Measurements from ENCODE around the gene LAMA1. TPM values are rescaled to one million over a fixed set of nuclear protein-coding genes. Genes with fewer than 3 reads are reported as not detected.

The LAMA1 gene
- total RNA-seq, 1 experiment from 2014 or later = 7.2 TPM

DNA sequence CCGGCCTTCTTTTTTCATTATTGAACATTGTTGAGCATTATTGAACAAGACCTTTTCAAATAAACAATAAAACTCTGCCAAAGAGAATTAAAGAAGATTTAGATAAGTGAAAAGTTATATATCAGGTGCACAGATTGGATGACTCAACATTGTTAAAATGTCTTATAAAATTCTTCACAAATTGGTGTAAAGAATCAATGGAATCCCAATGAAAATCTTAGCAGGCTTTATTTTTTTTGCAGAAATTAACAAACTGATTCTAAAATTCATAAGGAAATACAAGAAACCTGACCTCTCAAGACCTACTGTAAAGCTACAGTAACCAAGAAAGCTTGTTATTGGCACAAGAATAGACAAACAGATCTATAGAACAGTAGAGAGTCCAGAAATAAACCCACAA lies 70.3 kb downstream of the LAMA1 start:
- no peak for DNase-seq (ENCODE audit: low spot score)

DNA sequence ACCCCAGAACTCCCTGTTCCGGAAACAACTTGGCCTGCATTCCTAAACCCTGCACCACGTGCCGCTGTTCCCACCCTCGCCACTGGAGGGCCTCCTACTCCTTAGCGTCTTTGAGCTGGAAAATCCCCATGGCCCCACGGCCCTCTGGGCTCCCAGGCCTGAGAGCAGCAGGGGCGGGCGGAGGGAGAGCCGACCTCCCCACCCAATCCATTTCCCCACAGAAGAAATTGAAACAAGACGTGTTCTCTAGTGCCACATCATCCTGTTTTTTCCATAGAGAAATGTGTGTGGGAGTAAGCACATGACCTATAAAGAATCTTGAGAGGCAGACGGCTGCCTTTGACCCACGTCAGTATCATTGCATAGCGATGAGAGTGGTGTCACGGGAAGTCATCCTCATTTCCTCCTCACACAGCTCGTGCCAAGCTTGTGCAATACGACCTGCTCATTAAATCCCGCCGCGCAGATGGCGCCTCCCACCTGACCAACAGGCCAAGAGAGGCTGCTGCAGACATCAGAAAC lies 79.2 kb downstream of the LAMA1 start:
- DNase-seq (ENCODE audit: low spot score) = peak; percentile 92

DNA sequence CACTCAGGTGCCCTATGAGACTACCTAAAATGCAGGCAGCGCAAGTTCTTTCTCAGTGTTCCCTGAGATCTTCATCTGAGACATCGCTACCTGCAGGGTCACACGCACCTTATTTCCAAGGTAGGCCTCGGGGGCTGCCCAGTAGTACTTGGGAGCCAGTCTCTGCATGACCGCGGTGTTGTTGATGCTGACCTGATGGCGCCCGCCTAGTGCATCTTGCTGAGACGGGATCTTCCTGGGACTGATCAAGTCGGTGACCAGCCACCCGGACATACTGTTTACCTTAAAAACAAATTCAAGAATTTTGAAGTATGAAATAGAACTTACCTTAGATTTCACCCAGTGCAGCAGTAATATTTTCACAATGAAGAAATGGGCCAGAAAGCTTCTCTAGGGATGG lies 80.1 kb downstream of the LAMA1 start:
- DNase-seq (ENCODE audit: low spot score) = no peak

DNA sequence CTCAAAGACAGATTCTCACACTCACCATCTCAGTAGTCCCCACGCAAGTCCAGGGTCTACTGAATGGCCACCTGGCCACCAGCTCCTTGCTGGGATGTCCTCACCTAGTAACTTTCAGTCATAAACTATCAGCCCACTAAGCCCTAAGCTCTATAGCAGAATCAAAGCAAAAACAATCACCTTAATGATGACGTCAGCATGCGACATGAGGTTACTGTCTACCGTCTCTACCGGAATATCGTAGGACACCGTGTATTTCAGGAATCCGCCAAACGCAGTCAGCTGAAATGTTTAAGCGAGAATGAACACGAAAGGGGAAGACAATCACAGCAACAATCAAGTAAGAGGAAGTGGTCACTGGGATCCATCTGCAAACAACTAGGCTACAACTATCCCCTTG lies 81.8 kb downstream of the LAMA1 start:
- DNase-seq (ENCODE audit: low spot score) = no peak

DNA sequence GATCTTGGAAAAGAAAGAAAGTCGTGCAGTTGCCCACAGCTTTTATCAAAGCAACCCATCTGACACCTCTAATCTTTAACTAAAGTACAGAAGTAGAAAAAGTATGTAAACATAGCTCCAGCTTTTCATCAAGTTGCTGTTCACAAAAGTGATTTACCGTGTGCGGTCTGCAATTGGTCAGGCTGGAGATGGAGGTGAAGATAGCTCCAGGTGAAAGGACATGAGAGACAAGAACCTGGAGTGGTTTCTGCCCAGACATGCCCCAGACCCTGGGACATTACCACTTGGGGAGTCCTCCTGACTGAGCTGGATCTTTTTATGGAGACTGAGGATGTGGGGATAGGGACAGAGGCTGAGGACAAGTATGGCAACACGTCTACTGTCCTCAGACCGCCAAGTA lies 82.7 kb downstream of the LAMA1 start:
- no peak for DNase-seq (ENCODE audit: low spot score)

DNA sequence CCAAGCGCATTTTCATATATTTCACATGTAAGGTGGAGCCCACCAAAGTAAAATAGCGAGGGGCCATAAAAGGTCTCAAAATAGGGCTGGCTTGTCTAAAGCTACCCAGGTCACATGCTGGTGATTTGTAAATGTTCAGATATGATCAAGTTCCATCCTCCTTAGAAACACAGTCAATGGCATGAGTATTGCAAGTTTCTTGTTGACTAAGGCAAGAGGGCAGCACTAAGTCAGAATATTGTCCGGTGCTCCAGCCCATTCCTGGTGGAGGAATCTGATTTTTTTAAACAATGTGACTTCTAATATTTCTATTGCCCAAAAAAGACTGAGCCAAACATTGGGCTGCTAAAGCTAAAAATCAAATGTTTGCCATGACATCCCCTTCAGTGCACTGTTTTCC lies 85.1 kb downstream of the LAMA1 start:
- DNase-seq (ENCODE audit: low spot score) = no peak

DNA sequence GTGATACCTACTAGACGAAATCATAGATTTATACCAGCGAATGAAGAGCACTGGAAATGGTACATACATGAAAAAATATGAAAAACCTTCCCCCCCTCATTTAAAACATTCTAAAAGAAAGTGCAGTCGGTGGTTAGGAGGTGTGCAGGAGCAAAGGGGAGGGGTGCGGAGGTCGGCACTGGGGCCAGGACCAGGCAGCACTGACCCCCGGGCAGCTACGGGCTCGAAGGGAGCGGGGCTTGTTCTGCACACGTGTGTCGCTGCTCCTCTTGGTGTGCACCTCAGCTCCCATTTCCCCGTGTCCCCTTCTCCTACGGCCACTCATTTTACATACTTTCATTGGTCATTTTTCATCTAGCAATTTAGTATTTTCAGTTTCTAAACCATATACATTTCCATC lies 89.0 kb downstream of the LAMA1 start:
- DNase-seq (ENCODE audit: low spot score) = no peak

DNA sequence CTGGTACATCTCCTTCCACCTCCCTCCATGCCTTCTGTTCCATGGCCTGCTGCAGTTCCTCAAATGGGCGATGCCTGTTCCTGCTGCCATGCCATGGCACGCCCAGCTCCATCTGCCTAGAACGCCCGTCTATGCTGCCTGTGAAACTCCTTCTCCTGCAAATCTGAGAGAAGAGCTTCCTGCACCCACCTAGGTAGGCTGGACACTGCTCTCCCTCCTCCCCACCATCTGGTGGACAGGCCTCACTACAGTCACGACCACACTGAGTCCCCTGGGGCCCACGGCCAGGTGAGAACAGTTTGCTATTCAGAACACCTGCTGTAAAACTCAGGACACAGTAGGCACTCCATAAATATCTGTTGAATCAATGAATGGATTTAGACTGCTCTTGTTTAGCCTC lies 92.4 kb downstream of the LAMA1 start:
- DNase-seq (ENCODE audit: low spot score) = no peak

DNA sequence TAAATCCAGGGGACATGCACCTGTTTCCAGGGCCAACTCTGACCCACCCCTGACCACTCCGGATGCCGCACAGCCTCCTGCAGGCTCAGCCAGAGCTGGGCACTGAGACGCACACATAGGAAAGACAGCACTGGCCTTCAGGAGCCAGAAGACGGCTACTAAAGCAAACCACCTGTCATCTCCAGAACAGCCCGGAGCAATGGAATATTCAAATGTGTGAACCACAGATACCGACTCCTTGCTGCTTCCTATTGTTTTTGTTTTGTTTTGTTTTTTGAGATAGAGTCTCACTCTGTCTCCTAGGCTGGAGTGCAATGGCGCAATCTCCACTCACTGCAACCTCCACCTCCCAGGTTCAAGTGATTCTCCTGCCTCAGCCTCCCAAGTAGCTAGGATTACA lies 94.0 kb downstream of the LAMA1 start:
- DNase-seq (ENCODE audit: low spot score) = no peak

DNA sequence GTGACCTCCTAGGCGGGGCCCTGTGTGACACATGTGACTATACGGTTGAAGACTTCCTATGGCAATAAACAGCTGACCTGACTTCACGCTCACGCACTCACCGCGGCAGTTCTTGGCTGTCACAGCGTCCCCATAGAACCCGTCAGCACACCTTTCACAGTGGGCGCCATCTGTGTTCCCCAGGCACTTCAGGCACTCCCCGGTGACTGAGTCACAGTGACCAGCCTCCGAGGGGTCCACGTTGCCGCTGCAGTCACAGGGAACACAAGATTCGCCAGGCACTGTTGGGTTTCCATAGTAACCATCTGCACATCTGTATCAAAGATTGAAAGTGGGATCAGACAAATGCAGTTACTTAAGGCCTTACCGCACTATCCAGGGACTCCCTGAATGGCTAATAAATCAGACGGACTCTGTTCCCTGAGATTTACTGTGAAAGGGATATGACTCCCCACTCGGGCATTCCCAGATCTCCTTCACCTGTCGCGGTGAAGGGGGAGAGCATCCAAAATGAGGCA lies 94.5 kb downstream of the LAMA1 start:
- DNase-seq (ENCODE audit: low spot score) = no peak

DNA sequence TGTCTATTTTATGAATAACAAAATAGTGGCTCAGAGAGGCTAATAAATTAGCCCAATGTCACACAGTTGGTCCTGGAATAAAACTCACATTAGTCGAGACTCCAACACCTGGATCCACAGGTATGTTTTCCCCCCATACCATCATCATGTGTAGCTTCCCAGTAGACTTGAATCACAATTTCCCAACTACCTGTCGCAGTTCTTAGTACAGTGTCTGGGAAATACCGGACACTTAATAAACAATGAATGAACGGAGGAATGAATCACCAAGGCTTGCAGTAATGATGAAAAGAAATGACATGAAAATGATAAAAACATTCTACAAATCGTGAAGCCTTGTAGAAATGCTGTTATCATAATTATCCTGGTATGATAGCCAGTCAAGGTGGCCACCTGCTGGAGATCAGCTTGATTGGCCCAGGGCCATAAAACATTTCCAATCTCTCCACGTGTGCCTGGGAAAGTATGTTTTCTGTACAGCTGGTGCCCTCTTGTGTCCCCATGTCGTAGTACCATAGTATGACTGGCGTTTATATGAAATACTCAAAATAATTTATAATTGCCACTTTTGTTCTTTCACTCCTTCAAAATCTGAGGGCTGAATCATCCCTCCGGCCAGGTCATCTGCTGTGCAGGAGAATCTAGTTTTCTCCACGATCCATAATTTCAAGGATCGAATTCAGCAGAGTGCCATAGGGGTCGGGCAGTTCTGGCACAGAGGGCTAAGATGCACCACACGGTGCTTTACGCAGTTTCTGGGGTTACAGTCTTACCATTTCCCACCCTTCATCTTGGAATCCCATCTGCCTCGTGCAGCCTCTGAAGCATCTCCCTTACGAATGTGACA lies 95.4 kb downstream of the LAMA1 start:
- peak; percentile 81 for DNase-seq (ENCODE audit: low spot score)

DNA sequence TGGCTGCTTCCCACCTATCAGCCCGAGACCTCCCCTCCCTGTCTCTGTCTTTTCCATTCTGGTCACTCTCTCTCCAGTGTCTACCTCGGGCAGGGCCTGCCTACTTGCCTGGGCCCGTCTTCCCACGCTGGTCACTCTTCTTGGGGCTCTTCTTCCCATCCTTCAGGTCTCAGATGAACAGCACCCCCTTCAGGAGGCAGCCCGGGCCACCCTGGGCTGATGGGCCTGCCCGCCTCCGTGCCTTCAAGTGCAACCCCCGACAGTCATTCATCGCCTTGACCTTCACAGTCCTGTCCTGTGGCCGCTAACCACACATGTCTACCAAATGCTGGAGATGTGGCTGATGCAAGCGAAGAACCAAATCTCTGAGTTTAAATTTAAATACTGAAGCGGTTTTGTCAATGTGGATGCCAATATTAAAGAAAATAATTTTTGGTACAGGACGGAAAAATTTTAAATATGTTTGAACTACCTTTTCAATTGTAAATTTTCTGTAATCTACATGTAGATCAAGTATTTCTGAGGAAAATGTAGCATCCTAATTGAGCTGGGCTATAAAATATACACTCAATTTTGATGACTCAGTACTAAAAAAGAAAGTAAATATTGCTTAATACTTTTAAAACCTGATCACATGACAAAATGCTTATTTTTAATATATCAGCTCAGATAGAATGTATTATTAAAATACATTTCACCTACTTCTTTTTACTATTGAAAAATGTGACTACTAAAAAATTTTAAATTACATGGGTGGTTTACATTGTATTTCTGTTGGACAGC lies 96.4 kb downstream of the LAMA1 start:
- no peak for DNase-seq (ENCODE audit: low spot score)

DNA sequence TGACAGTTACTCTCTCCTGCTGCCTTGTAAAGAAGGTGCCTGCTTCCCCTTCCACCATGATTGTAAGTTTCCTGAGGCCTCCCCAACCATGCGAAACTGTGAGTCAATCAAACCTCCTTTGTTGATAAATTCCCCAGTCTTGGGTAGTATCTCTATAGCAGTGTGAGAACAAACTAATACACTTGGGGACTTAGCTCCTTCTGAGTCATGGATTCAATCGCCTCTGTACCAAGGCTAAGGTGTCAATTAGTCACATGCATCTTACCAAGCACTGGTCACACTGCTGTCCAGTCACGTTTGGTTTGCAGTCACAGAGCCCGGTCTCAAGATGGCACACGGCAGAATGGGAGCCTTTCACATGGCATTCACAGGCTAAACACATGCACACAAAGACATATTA lies 100.6 kb downstream of the LAMA1 start:
- DNase-seq (ENCODE audit: low spot score) = no peak

DNA sequence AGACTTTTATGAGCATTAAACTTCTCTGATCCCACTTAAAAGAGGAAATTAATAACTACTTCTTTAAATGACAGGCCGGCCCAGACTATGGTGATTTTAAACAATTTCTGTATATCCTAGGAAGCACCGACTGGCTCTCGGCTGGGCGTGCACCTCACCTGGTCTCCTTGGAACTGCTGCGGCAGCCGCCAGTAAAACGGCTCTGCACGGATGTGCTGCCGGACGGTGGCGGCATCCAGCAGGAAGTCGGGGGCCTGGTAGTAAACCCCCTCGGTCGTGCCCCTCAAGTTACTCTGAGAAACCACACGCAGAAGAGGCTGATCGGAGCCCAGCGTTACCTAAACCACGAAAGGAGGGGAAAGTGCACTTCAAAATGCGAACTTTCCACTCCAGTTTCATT lies 106.5 kb downstream of the LAMA1 start:
- no peak for DNase-seq (ENCODE audit: low spot score)

DNA sequence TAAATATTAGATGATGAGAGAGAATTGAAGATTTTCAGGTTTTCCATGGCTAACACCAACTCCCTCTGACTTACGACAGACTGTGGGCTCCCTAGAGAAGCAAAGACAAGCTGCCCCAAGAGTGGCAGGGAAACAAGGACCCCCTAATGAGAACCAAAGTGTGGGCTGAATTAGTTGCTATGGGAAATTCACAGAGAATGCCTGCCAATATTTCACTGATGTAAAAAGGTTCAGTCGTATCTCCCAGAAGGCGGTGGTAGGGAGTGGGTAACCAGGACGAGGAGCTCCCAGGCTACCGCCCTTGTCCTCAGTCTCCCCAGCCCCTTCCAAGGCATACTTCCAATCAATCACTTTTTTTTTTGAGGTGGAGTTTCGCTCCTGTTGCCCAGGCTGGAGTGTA lies 113.6 kb downstream of the LAMA1 start:
- no peak for DNase-seq (ENCODE audit: low spot score)

DNA sequence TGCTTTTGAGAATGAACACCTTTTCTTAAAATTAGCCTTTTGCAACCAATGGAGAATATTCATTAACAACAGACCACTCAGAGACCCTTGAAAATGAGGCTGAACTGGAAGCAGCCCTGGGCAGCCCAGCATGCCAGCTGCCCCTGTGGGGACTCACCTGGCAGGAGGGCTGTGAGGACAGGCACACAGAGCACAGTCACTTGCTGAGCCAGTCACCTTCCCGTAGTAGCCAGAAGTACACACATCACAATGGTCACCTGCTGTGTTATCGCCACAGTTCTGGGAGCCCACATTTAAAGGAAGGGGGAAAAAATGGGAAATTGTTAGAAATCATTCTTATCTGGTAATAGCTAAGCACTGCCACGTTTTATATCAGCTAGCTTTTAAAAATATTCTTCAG lies 115.5 kb downstream of the LAMA1 start:
- no peak for DNase-seq (ENCODE audit: low spot score)

DNA sequence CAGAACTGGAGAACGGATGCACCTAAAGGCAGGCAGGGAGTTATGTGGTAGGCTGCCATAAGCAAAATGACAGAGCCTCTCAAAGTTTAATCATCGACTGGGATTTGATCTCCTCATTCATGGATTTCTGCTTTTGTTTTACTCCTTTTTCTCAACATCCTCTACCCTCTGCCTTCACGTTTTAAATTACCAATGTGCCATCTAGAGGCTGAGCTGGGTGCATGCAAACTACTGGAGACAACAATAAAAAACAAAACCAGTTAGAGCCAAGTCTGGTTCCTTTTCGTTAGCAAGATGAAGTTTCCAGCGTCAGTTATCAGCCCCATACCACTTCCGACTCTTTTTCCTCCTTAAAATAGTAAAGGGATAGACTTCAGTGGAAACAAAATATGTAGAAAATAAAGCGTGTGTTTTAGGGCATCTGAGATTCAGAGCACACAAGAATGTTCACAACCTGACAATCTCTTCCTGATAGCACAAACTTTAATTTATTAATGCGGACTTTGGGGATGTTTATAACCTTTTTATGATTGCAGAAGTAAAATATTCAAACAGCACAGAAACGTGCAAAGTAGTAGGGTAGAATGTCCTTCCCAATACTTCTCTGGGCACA lies 117.0 kb downstream of the LAMA1 start:
- peak; percentile 24 for DNase-seq (ENCODE audit: low spot score)

DNA sequence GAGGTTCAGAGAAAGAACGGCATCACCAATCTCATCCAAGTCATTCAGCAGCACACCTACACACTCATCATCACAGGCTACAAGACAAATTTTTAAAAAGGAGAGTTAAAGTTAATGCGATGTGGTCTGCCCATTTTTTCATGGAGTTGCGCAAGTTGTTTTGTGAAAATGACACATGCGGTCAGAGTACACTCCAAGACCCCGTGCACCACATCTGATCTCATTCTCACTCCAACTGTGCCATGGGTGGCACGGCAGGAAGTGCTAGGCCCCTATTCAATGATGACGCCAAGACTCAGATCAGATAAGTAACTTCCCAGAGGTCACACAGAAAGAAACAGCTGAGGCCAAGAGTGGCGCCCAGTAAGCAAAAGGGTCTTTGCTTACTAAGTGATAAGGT lies 119.8 kb downstream of the LAMA1 start:
- no peak for DNase-seq (ENCODE audit: low spot score)

DNA sequence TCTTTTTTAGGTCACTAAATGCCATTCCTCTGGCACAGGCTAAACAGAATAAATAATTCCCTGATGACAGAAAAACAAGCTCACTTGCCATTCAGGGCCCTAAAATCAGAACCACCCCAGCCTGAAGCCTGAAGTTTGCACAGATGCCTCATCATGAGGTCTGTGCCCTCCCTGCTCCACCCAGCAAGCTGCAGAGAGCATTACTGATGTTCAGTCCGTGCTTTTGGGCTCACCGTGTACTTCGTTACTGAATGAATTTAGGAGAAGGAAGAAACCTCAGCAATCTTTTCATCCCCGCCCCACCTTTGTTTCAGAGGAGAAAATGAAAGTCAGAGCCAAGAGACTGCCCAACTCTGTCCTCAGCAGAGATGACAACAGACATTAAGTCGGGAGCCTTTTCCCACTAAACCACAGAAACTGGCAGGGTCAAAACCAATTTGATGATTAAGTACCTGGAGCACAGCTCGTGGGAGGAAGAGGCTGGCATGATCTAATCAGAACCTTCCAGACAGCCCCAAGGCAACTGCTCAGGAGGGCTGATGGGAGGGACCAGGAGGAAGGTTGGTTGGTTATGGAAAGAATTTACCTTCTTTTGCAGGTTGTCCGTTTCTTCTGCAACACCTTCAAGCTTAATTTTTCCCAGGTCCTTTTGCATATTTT lies 122.7 kb downstream of the LAMA1 start:
- DNase-seq (ENCODE audit: low spot score) = peak; percentile 59

DNA sequence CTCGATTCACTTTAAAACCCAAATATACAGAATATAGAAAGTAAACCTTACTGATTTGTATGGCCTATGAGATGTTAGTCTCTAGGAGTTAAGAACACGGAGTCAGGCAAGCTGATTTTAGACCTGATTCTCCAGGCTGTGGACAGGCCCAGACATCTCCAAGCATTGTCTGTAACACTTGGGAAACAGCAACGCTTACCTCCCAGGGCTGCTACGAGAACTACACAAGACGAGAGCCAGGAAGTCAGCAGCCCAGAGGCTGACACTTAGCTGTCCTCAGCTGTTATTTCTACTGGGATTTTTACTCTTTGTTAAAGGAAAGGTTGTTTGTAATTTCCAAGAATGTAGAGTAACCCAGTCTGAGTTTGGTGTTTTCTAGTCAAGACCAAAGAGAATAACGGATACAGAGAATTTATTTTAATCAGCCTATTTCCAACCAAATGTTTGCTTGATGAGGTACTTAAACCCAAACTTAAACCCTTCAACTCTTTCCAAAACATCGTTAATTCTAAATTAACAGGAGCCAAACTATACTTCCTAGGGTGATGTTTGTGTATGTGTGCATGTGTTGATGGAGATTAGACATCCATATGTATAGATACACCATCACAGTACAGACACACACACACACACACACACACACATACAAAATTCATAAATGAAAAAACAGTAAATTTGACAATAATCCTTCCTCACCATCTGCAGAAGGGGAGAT lies 123.4 kb downstream of the LAMA1 start:
- no peak for DNase-seq (ENCODE audit: low spot score)

DNA sequence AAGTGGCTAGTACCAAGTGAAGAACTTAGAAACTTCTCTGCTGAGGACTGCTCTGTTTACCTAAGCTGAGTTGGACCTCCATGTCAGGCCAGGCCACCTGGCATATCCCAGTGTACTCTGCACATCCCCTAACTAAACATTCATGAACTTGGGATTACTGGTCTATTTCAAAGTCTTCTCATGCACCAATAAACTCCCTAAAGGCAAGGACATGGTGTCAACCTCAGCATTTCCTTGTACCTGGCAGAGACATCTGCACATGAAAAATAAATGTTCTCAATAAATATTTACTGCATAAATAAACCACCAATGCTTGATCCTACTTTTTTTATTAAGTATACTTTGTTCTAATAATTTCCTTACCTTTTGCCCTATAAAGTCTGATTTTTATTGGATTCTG lies 124.8 kb downstream of the LAMA1 start:
- DNase-seq (ENCODE audit: low spot score) = no peak
